HCT116 (cell line): ENCODE data around the gene DARS1. TPM values are rescaled to one million over a fixed set of nuclear protein-coding genes. Genes with fewer than 3 reads are reported as not detected.
A peak's percentile ranks its signal among the peaks of the same experiment; 100 is the strongest.
"Not testable (repeated sequence)": the region's sequence is repeated elsewhere in the genome, so short reads cannot be mapped to it uniquely, and the experiment has no call there.

Source experiments
- ATAC-seq: fragments of 200-7000 bp; cut with Tn5 transposase; 2 replicates; pipeline ENCODE4 v1.9.1; 2020; ENCODE audit warnings: mild to moderate bottlenecking, moderate library complexity
- BruUV-seq: library from RNA; stranded (reverse); fragments of 400-500 nt; replicated peaks from 2 replicates; lab custom pipeline; 2021; lab: Mats Ljungman, UMichigan
- CTCF ChIA-PET: fragments of 300-600 bp; sonication (Branson Sonifier 250); formaldehyde crosslinking; loops from one replicate; lab custom pipeline; 2021; ENCODE audit warnings: antibody characterized with exemption; lab: Charles Lee
- POLR2A ChIA-PET: fragments of 300-600, 350-600 bp; sonication (Branson Sonifier 250); formaldehyde crosslinking; loops from one replicate; lab custom pipeline; 2021; ENCODE audit warnings: antibody characterized with exemption; lab: Charles Lee
- RAD21 ChIA-PET, 2 experiments: fragments of 300-600 bp; sonication (Branson Sonifier 250); formaldehyde crosslinking; loops; one replicate each; lab custom pipeline; 2023; ENCODE audit warnings: low total read pairs in 2 of 2; ENCODE audit not compliant: uncharacterized antibody in 2 of 2, unreplicated experiment in 2 of 2, low non-redundant PET in 1 of 2; lab: Charles Lee
- DNase-seq: peaks from one replicate; pipeline ENCODE4 v3.0.0-alpha.2; 2010; ENCODE audit warnings: low read depth, low spot score
- H2AFZ ChIP-seq: fragments of 200-600 bp; shearing (Covaris generic), sonication (generic); 2 replicates; pipeline ENCODE4 v1.6.1; 2017; ENCODE audit warnings: low read depth, mixed run types, mixed read lengths, antibody characterized with exemption, low read length; ENCODE audit not compliant: poor library complexity, severe bottlenecking
- H3K27ac ChIP-seq: 2 replicates; pipeline ENCODE4 v1.5.1; 2012; ENCODE audit warnings: low read depth, low read length
- H3K27me3 ChIP-seq: fragments of 200-600 bp; sonication (generic); 2 replicates; pipeline ENCODE4 v1.6.1; 2016; ENCODE audit warnings: mixed run types, low read length, mixed read lengths; ENCODE audit not compliant: insufficient read depth
- H3K36me3 ChIP-seq, 2 experiments: fragments of 200-500 bp in 1 of 2; fragments of 200-600 bp in 1 of 2; sonication (Bioruptor generic) in 1 of 2; sonication (generic) in 1 of 2; 2 replicates each; pipeline versions ENCODE4 v1.5.1 to v1.6.1; 2014 to 2016; ENCODE audit warnings: low read length in 2 of 2, inconsistent platforms in 1 of 2, mixed read lengths in 1 of 2, mixed run types in 1 of 2; ENCODE audit not compliant: insufficient read depth in 2 of 2, control insufficient read depth in 1 of 2
- H3K4me1 ChIP-seq, 2 experiments: fragments of 200-600 bp in 1 of 2; sonication (generic) in 1 of 2; 2 replicates each; pipeline versions ENCODE4 v1.5.1 to v1.6.1; 2012 to 2017; ENCODE audit warnings: low read length in 2 of 2, inconsistent platforms in 1 of 2, mild to moderate bottlenecking in 1 of 2, mixed read lengths in 1 of 2, mixed run types in 1 of 2, moderate library complexity in 1 of 2; ENCODE audit not compliant: insufficient read depth in 2 of 2, control insufficient read depth in 1 of 2
- H3K4me2 ChIP-seq: fragments of 200-600 bp; sonication (generic); 2 replicates; pipeline ENCODE4 v1.6.1; 2017; ENCODE audit warnings: mixed run types, low read length, mixed read lengths
- H3K4me3 ChIP-seq, 2 experiments: fragments of 200-600 bp in 1 of 2; sonication (generic) in 1 of 2; replicated peaks in 1 of 2; 2 replicates each; pipeline ENCODE4 v1.5.1; 2011 to 2016; ENCODE audit warnings: low read length in 2 of 2, control low read depth in 1 of 2, low read depth in 1 of 2, mild to moderate bottlenecking in 1 of 2, mixed read lengths in 1 of 2, mixed run types in 1 of 2
- H3K79me2 ChIP-seq: fragments of 200-600 bp; sonication (generic); 2 replicates; pipeline ENCODE4 v1.6.1; 2017; ENCODE audit warnings: mild to moderate bottlenecking, mixed run types, low read length, moderate library complexity, mixed read lengths; ENCODE audit not compliant: insufficient read depth
- H3K9ac ChIP-seq: fragments of 200-600 bp; sonication (generic); 2 replicates; pipeline ENCODE4 v1.6.1; 2016; ENCODE audit warnings: low read length, mixed read lengths
- H3K9me2 ChIP-seq: fragments of 200-600 bp; sonication (generic), shearing (Covaris generic); 2 replicates; pipeline ENCODE4 v1.6.1; 2017; ENCODE audit warnings: mixed run types, mild to moderate bottlenecking, moderate library complexity; ENCODE audit not compliant: insufficient read depth
- H3K9me3 ChIP-seq, 2 experiments: fragments of 200-500 bp in 1 of 2; fragments of 200-600 bp in 1 of 2; sonication (Bioruptor generic) in 1 of 2; sonication (generic) in 1 of 2; 2 replicates each; pipeline ENCODE4 v1.6.1; 2014 to 2017; ENCODE audit warnings: low read length in 2 of 2, mixed read lengths in 2 of 2, inconsistent platforms in 1 of 2, low read depth in 1 of 2, mild to moderate bottlenecking in 1 of 2, mixed run types in 1 of 2, moderate library complexity in 1 of 2; ENCODE audit not compliant: control insufficient read depth in 1 of 2, insufficient read depth in 1 of 2
- H4K20me1 ChIP-seq: fragments of 200-600 bp; sonication (generic), shearing (Covaris generic); 2 replicates; pipeline ENCODE4 v1.6.1; 2017; ENCODE audit warnings: mixed run types, mild to moderate bottlenecking, moderate library complexity; ENCODE audit not compliant: insufficient read depth
- CTCF ChIP-seq, 3 experiments: fragments of 200-600 bp in 1 of 3; sonication (generic) in 1 of 3; IDR thresholded peaks in 2 of 3; conservative IDR thresholded peaks in 1 of 3; 2 replicates each; pipeline ENCODE4 v1.5.1; 2012 to 2017; ENCODE audit warnings: low read depth in 2 of 3, low read length in 2 of 3, antibody characterized with exemption in 1 of 3, borderline replicate concordance in 1 of 3, control low read depth in 1 of 3, mild to moderate bottlenecking in 1 of 3, mixed read lengths in 1 of 3, mixed run types in 1 of 3, moderate library complexity in 1 of 3; ENCODE audit not compliant: insufficient read depth in 1 of 3
- JUND ChIP-seq: IDR thresholded peaks from 2 replicates; pipeline ENCODE4 v1.6.1; 2012
- MAX ChIP-seq: IDR thresholded peaks from 2 replicates; pipeline ENCODE4 v1.6.1; 2012
- POLR2A ChIP-seq: IDR thresholded peaks from 2 replicates; pipeline ENCODE4 v1.7.0; 2011; ENCODE audit warnings: borderline replicate concordance; ENCODE audit not compliant: insufficient read depth, insufficient read length; ENCODE audit errors: extremely low read depth
- intact Hi-C: fragments of 100-400 bp; cut with micrococcal nuclease; formaldehyde crosslinking; loops from 2 replicates; pipeline ENCODE4 v1.10.0; 2022
- total RNA-seq: library from RNA; stranded (reverse); gene quantifications from one replicate; pipeline ENCODE4 v1.2.1, GENCODE V29; 2021; ENCODE audit not compliant: unreplicated experiment

DARS1 gene
- total RNA-seq, 1 experiment from 2014 or later = 94.8 TPM

- TF ChIP-seq CTCF (IDR thresholded peaks at IDR 0.05 in 2 of 3, conservative IDR thresholded peaks at IDR 0.05 in 1 of 3; ENCODE audit: borderline replicate concordance in 1 of 3, insufficient read depth in 1 of 3, low read depth in 2 of 3, low read length in 2 of 3) (no peak), MAX (no peak), POLR2A (no peak), JUND (no peak)
- TF ChIP-seq, all 23 proteins: peak for 0
These were observed 103.0 kb downstream of the DARS1 start (continued) for GRCh38 chr2:135882415-135882814.

GRCh38 chr2:135876770-135877169 lies 108.7 kb downstream of the DARS1 start:
- Histone ChIP-seq H3K4me3 (peak overlapping the region; percentile 82 to 94), H3K79me2 (peaks cover 35% of the 10 kb centered on the region), H3K4me2 (peak overlapping the region; percentile 94), H3K4me1 (peaks cover 7 to 19% of the 10 kb centered on the region in 2 experiments; a peak in 2 of 4 replicates), H3K27ac (0 out of 2 replicates have a peak overlapping the region, but pooled peaks have one; percentile 15), H3K9ac (peak overlapping the region; percentile 98), H2AFZ (peak overlapping the region; percentile 65)
- H3K27me3 ChIP-seq, RAD21 ChIA-PET, POLR2A ChIA-PET, ATAC-seq, H3K9me3 ChIP-seq, DNase-seq, intact Hi-C loops, BruUV-seq, H3K36me3 ChIP-seq, H4K20me1 ChIP-seq, H3K9me2 ChIP-seq: not testable (repeated sequence)
- CTCF ChIA-PET = interaction anchor here (0.8 to 1.0 kb wide), 2 partner anchors 9 to 507 kb away, joined by 4 to 5 read pairs; no protein-coding TSS in a partner anchor
